GM12801 (cell line): Measurements from ENCODE around the gene ZNF609.

ENCODE experiments used
- TF ChIP-seq, protein P1 (sequence below): IDR thresholded peaks from one replicate; pipeline ENCODE4 v1.5.1; 2011; ENCODE audit warnings: control low read depth; ENCODE audit not compliant: insufficient read length; ENCODE audit errors: extremely low read depth

Gene ZNF609

DNA sequence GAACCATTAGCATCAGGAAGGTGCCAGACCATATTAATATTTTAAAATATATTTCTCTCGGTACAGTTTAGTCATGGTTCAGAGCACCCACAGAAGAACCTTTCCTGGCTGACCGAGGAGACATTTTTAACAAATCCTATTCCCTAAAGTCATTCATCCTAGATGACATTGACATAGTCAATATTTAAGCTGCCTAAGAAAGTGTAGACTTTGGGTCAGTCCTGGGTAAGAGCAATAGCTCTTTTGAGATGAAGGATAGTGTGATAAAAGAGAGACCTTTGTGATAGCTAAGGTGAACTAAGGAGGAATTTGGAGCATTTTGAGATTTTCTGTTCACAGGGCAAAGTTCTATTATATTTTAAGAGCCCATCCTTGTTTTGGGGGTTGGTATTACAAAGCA lies 47.5 kb downstream of the ZNF609 start:
- TF ChIP-seq, protein P1, sequence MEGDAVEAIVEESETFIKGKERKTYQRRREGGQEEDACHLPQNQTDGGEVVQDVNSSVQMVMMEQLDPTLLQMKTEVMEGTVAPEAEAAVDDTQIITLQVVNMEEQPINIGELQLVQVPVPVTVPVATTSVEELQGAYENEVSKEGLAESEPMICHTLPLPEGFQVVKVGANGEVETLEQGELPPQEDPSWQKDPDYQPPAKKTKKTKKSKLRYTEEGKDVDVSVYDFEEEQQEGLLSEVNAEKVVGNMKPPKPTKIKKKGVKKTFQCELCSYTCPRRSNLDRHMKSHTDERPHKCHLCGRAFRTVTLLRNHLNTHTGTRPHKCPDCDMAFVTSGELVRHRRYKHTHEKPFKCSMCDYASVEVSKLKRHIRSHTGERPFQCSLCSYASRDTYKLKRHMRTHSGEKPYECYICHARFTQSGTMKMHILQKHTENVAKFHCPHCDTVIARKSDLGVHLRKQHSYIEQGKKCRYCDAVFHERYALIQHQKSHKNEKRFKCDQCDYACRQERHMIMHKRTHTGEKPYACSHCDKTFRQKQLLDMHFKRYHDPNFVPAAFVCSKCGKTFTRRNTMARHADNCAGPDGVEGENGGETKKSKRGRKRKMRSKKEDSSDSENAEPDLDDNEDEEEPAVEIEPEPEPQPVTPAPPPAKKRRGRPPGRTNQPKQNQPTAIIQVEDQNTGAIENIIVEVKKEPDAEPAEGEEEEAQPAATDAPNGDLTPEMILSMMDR, result no peak

DNA sequence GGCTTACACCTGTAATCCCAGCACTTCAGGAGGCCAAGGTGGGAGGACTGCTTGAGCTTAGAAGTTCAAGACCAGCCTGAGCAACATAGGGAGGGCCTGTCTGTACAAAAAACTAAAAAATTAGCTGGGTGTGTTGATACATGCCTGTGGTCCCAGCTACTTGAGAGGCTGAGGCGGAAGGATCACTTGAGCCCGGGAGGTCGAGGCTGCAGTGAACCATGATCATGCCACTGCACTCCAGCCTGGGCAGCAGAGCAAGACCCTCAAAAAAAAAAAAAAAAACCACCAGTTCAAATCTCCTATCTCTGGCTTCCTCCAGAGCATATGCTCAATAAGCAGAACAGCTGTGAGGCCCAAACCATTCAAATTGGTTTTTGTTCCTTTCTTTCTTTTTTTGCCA lies 53.4 kb downstream of the ZNF609 start:
- TF ChIP-seq, protein P1, result no peak

DNA sequence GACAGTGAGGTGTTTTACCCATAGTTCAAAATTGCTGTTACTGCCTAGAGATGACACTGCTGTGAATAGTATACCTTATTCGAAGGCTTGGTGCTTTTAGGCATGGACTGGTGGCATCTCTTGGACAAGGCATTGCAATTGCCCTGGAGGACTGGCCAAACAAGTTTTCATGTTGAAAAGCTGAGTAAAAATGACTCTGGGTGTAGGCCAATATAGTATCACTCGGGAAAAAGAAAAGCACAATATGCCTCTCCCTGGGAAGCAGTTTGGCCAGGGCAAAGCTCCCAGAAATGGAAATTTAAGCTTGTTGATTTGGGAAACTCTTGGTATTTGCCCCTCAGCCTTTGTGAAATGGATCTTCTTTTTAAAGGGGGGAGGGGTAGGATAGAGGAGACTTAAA lies 54.8 kb downstream of the ZNF609 start:
- TF ChIP-seq, protein P1, result no peak

DNA sequence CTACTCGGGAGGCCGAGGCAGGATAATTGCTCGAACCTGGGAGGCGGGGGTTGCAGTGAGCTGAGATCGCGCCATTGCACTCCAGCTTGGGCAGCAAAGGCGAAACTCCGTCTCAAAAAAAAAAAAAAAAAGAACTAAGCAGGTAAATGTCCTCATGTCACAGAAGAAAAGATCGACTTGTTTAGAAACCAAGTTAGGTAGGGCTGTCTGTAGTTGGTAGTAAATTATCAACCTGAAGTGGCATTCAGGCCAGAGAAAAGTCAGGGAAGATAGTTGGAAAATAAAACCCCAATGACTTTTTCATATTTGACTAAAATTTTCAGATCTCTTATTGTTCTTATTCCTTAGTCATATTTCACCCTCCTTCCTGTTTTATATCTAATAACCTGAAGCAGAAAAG lies 55.4 kb downstream of the ZNF609 start:
- TF ChIP-seq, protein P1, result no peak

DNA sequence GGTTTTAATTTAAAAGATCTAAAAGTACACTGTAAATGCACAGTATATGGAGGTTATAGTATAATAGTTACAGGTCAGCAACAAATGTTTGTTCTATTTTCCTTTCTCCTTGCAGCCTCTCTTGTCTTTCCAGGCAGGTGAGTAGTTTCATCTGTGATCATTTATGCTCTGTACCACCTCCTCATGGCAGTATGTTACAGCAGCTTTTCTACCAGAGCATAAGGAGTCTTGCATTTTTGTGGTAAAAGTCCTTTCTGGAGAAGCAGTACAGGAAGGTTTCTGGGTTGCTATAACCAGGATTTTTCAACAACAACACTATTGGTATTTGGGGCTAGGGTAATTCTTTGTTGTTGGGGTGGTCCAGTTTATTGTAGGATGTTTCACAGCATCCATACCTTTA lies 59.5 kb downstream of the ZNF609 start:
- TF ChIP-seq, protein P1, result no peak

DNA sequence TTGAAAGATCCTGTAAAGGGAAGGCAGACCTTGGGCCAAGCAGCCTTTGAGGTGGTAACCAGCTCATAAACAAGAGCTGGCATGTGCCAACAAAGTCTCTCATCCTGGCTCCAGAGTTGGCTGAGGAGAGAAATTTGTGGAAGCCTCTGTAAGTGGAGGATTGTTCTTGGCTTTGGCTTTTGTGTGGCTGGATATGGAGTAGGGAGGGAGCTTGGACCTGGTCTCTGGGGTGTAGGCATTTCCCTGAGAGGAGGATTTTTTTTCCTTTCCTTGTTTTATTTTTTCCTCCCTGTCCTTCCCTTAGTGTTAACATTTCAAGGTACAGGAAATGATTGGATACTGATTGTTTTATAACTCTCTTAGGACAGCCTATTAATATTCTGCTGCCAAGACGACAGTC lies 60.8 kb downstream of the ZNF609 start:
- TF ChIP-seq, protein P1, result no peak

DNA sequence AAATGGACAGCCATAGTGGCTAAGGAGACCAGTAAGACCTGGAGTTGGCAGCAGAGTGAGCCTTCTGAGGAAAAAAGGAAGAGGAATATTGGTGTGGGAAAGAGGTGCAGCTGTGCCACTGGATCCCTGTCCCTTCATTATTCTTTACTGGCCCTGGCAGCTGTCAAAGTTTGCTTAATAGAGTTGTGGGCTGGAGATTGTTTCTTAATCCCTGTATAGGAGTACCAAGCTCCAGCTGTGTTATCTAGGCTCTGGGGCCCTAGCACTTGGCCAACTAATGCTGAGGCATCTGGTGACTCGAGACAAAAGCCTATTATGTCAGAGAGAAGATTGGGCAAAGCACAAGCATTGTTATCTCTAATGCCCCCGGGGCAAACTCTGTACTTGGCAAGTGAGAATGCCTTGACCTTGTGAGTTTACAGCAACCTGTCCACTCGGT lies 61.4 kb downstream of the ZNF609 start:
- TF ChIP-seq, protein P1, result no peak
